HG03457 (cell line): ENCODE data around the gene AP3D1.

Source experiments
- ATAC-seq: cut with Tn5 transposase; IDR thresholded peaks from one replicate; pipeline ENCODE4 v1.9.1; 2021; ENCODE audit warnings: moderate number of reproducible peaks; ENCODE audit not compliant: unreplicated experiment

AP3D1 gene

DNA sequence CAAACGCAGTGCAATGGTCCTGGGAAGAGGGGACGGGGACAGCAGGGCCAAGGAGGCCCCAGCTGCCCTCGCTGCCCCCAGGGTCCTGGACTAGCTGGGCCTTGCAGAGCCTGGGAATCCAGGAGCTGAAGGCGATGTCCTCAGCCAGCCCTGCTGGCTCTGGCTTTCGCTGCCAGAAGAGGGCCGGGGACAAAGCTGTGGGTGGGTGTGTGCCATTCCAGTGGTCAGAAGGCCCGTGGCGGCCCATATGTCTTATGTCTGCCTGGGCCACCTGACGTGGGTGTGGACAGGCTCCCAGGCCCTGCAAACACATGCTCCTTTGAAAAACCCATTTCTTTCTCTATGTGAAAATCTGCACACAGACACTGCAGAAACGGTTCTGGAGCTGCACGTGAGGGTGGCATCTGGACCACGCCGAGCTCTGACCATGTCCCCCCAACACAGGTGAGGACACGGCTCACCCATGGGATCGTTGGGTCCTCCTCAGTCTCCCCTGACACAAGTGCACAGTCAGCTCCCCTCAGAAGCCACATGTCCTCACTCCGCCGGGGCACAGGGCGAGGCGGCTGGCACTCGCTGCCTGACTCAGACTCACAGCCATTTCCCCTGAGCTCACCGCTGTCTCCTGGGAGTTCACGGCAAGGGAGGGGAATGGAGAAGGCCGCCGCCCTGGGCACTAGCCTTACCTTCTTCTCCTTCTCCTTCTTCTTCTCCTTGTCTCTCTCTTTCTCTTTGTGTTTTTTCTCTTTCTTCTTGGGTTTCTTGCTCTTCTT lies 37.7 kb downstream of the AP3D1 start:
- no peak for ATAC-seq

DNA sequence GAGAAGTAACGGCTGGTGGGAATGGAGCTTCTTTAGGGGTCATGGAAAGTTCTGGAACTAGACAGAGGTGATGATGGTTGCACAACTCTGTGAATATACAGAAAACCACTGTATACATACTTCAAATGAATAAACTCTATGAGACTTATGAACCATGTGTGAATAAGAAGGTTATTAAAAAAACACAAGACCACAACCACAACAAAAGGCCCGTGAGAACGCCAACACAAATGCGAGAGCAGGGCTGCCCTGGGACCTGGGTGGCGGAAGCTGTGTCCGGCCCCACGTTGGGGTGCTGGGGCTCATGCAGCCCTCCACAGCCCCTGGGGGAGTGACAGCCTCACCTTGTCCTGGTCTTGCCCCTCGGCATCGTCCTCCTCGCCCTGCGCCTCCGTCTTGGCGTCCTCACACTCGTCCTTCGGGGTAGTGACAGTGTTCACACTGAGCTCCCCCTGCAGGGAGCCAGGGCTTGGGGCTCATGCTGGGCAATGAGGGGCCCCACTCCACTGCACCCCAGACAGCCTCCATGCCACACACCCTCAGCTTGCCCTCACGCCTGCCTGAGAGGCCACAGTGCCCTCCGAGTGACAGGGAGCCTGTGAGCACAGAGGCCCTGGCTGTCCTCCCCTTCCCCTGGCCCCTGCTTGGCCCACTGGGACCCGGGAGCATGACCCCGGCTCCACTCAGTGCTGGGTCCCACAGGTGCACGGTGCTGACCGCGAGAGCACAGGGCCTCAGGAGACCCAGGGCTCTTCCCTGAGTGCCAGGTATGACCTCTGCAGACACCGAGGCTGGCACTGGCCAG lies 38.6 kb downstream of the AP3D1 start:
- no peak for ATAC-seq

DNA sequence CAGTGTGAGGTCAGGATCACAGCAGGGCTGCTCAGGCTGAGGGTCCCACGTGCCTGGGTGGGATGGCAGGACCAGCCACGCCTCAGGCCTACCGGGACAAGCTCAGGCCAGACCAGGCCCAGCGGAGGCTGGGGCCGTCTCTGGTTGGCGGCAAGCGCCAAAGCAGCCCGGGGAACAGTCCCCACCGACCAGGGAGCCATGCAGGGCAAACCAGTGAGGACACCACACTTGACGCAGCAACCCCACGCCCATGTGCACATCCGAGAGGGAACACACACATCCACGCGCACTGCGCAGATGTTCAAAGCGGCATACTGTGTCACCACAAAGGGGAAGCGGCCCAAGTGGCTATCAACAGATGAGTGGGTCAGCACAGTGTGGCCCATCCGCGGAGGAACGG lies 39.5 kb downstream of the AP3D1 start:
- no peak for ATAC-seq

DNA sequence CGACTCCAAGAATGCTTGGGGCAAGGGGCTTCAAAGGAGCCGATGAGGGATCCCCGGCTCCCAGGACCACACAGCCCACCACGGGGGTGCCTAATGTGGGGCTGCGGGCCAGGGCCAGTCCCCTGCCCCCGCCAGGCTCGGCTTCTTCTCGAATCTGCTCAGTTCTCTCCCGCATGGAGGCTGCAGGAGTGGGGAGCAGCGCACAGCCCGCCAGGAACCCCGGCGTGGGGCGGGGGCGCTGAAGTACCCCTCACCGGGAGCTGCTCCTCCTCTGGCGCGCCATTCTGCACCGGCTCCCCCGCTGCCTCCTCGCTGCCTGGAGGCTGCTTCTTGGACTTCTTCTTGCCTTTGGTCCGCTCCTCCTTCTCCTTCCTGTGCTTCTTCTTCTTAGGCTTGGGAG lies 39.9 kb downstream of the AP3D1 start:
- no peak for ATAC-seq

DNA sequence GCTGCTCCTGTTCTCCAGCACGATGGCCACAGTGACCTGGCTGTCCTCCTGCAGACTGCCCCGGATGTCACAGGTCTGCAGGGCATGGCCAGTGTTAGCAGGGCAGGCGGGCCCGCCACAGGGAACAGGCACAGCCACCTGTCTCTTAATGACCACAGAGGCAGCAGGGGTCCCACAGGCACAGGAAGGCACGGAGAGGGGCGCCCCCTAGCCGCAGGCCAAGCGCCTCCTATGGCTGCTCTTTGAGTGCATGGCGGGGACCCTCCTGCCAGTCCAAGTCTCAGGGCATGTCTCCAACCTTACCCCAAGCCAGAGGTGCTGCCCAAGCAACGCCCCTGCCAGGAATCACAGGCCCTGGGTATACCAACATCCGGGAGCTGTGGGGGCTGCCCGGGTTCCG lies 40.5 kb downstream of the AP3D1 start:
- no peak for ATAC-seq

DNA sequence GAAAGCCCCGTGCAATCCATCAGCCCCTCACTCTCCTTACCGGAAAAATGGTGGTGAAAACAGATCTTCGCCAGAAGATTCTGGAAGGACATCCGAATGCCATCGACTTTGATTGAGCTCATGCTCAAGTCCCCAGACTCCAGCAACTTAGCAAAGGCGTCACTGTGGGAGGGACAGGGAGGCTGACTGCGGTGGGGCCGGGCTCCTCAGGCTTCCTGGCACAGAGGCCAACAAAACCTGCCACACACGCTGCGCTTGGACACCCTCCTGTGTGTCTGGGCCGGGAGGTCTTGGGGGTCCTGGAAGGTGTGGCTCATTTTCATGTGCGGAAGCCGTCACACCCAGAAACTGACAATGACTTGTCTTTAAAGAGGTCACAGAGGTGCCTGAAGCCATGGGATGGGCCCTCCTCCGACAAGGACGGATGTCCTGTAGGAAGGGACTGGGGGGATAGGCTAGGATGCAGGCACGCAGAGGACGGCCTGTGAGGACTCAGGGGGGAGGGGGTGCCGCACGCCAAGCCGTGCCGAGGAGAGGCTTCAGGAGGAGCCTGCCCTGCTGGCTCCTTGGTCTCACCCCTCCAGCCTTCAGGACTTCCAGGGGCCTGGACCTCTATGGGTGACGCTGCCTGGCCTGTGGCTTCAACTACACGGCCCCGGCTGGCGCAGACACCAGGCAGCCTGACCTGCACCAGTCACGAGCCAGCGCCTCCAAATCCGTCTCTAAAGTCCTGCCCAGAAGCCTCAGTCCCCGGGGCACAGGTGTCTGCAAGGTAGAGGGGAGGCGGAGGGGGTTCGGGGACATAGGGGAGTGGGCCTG lies 42.1 kb downstream of the AP3D1 start:
- ATAC-seq, result no peak

DNA sequence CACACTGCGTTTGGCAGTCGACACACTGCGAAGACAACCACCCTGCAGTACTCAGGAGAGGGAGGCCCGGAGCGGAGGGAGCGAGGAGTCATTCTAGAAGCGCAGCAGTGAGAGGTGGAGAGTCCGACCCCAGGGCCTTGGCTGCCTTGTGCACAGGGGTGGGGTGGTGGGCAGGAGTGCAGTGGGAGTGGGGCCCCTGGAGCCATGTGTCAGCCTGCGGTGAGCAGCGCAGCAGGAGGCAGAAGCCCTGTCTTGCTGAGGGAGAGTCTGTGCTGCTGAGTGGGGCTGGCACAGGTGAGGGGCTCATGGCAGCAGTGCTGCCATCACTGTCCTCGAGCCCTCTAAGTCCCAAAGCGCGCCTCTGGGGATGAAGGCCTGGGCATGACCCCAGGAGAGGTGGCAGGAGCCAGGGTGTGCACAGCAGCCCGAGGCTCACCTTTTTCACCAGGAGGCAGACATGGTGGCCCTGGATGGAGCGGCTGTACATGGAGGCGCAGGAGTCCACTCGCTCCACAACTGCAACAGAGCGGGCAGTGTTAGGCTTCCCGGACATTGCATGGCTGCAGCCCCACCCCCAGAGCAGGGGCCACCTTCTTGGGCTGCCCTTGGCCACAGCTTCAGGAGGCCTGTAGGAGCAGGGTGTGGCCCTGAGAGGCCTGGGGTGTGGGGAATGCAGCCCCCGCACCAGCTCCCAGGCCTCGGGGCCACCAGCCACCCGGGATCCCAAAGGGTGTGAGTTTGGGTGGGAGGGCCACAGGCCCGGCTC lies 42.9 kb downstream of the AP3D1 start:
- no peak for ATAC-seq

DNA sequence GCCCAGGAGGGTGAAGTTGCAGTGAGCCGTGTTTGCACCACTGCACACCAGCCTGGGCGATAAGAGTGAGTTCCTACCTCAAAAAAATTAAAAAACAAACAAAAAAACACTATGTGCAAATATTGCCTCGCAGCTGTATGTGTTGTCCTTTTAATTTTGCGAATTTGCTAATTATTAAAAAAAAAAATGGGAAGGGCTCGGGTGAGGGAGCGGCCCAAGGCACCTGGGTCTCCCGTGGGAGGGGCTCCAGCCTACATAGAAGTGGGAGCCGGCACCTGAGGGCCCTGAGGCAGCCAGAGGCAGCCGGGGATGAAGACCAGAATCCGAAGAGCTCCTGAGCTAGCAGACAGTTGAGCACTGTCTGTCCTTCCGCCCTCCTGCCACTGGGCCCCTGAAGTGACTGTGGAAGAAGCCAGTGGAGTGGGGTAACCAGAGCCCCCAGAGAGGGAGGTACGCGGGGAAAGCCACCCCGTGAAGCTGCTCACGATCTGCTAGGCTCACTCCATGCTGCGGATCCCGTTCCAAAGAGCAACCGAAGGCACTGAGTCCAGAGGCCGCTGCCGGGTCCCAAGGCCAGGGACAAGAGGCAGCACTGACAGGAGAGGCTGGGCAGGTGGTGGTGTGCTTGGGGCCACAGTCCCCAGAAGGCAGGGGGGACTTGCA lies 48.2 kb downstream of the AP3D1 start:
- ATAC-seq, result no peak

DNA sequence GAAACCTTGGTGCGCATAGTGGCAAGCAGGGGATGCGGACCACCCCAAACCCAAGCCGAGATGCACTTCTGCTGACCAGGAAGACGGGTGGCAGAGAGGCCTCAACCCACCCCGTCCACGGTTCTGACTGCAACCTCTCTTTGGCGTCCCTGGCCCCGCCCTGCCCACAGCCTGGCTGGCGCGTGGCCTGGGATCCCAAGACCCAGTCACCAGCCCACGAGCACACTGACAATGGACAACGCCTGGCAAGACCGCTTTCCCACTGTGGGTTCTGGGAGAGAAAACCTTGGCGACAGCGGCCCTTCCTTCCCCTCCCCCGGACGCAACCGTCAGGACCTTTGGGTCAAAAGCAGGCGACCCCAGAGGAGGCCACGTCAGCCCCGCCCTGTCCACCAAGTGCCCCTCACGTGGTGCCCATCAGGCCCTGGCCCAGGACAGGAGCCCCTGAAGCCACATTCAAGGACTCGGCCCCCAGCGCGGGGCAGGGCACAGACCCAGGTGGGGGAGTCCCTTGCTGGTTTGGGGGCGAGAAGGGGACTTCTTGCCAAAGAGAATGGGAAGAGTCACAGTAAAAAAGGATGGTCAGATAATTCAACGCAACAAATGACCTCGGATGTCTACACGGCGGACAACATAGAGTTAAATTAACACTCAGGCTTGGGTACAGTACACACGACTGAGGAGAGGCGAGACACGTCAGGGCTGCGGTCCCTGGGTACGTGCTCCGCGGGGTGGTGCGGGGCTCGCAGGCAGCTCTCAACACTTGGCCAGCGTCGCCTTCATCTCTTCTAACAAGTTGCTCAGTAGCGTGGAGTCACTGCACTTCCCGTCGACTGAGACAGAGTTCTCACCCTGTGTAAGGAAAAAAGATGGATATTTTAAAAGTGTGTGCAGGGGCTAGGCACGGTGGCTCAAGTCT lies 49.7 kb downstream of the AP3D1 start:
- no peak for ATAC-seq

DNA sequence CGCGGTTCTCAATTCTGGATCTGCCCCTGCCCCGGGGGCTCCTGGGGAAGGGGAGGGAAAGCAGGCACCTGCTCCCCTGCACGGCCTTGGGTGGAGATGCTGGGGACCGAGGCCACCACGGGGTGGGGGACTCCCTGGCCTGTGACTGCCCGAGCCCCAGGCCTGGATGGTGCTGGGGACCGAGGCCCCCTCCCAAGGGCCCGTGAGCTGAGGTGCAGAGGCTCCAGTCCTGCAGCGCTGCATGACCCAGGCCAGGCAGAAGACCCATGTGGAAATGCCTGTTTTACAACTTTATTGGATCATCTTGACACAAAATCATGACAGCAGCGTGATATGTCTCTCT lies 50.7 kb downstream of the AP3D1 start:
- ATAC-seq, result no peak

DNA sequence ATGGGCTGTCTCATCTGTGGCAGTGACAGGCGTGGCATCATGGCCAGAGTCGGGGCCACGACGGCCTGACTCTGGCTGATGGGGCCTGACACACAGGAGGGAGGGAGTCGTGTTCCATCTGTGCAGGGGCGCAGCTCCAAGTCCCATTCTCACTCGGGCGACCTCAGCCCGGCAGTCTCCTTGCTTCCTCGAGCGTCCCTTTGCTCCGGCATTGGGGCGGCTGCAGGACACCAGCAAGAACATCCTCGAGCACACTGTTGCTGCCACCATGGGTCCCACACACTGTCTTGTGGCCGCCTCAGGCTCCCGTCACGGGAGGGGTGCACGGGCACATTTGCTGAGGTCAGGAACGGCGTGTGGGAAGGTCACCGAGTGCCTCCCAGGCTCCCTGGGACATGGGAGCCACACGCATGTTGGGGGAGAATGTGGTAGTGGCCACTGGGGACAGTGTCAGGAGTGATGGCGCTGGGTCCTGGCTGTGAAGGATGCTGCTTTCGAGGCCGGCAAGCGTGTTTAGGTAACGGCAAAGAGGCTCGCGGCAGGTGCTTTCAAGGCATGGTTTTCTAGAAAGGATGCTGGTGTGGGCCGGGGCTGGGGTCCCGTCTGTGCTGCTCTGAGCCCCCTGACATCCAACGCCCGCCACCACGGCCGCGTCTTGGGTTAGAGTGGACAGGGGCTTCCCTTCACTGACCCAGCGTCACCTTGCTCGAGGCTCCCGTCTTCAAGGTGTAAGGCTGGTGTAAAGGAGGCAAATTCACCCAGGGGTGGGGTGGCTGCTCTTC lies 51.2 kb downstream of the AP3D1 start:
- no peak for ATAC-seq

DNA sequence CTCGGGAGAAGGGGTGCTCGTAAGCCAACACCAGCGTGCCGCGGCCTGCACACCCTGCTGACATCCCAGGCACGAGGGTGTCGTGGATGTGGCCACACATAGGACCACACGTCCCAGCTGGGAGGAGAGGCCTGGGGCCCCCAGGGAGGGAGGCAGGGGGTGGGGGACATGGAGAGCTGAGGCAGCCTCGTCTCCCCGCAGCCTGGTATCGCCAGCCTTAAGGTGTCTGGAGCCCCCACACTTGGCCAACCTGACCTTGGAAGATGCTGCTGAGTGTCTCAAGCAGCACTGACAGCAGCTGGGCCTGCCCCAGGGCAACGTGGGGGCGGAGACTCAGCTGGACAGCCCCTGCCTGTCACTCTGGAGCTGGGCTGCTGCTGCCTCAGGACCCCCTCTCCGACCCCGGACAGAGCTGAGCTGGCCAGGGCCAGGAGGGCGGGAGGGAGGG lies 52.3 kb downstream of the AP3D1 start:
- no peak for ATAC-seq

DNA sequence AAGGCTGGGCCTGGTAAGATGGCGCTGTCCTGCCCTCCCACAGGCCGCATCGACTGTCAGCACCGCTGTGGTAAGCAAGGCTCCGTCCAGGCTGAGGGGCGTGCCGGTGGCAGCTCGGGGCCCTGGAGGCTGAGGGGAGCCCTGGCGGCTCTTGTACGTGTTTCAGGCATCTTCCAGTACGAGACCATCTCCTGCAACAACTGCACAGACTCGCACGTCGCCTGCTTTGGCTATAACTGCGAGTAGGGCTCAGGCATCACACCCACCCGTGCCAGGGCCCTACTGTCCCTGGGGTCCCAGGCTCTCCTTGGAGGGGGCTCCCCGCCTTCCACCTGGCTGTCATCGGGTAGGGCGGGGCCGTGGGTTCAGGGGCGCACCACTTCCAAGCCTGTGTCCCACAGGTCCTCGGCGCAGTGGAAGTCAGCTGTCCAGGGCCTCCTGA lies 53.5 kb downstream of the AP3D1 start:
- ATAC-seq, result no peak

DNA sequence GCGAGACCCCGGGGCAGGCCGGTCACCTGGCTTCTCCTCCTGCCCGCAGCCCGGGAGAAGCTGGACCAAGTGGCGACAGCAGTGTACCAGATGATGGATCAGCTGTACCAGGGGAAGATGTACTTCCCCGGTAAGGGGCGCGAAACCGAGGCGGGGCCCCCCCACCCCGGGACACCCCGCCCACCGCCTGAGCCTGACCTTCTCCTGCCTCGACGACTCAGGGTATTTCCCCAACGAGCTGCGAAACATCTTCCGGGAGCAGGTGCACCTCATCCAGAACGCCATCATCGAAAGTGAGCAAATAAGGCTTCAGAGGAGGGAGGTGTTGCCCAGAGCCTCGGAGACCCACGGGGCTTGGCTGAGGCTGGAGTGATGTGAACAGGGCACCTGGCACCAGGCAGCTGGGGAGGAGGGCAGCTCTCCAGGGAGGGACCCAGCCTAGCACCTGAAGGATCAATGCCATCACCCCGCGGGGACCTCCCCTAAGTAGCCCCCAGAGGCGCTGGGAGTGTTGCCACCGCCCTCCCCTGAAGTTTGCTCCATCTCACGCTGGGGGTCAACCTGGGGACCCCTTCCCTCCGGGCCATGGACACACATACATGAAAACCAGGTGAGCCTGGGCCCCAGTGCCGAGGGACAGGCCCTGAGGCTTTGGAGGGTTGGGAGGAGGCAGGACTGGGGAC lies 54.0 kb downstream of the AP3D1 start:
- ATAC-seq, result no peak

DNA sequence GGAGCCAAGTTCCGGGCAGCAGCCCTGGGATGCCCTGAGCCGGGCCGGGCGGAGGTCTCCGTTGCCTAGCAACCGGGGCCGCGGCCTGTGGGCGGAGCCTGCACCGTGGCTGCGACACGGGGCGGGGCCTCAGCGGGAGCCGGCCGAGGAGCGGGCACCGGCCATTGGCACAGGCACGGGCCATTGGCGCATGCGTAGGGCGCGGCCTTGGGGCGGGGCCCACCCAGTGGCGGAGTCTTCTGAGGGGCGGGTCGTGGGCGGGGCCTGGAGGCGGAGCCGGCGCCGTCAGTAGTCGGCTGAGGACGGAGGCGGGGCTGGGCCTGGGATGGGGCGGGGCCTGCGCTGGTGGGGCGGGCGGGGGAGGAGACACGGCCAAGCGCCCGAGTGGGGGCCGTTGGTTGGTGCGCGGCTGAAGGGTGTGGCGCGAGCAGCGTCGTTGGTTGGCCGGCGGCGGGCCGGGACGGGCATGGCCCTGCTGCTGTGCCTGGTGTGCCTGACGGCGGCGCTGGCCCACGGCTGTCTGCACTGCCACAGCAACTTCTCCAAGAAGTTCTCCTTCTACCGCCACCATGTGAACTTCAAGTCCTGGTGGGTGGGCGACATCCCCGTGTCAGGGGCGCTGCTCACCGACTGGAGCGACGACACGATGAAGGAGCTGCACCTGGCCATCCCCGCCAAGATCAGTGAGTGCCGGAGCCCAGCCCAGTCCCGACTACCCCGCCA lies 54.7 kb downstream of the AP3D1 start, which contains the start of gene IZUMO4:
Gene IZUMO4, plus strand, starts transcription at position 436 of the 723 bp plus-strand sequence. Its CDS starts 31 bp downstream, at position 467.
- ATAC-seq, result peak; percentile 44

DNA sequence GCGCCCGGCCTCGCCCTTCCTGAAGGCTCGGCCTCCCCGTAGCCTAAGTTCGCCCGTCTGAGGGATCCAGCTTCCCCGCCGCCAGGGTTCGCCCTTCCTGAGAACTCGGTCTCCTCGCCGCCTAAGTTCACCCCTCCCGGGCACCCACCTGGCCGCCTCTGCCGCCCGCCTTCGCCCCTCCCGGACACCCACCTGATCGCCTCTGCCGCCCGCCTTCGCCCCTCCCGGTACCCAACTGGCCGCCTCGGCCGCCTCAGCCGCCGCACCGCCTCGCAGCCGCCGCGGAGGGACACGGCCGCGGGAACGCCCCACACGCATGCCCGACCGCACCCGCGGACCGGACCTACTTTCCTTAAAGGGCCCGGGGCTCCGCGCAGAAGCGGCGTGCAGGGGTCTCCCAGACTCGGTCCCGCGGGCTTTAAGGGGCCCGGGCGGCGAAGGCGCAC lies 55.3 kb downstream of the AP3D1 start, which contains the start of gene MOB3A:
Gene MOB3A, minus strand, starts transcription at position 293 of the 446 bp plus-strand sequence. CDS start 17,766 bp downstream, outside the sequence.
- ATAC-seq, result peak; percentile 27
